GM12878 (cell line): Measurements from ENCODE around the gene YIF1A.

Source experiments
- KAT2A ChIP-seq: conservative IDR thresholded peaks from 2 replicates; pipeline ENCODE4 v1.6.1; 2011; ENCODE audit warnings: low read depth, low read length; ENCODE audit not compliant: control insufficient read depth
- KDM1A ChIP-seq: fragments of 200-600 bp; sonication (generic); IDR thresholded peaks from 2 replicates; pipeline ENCODE4 v1.6.1; 2016; ENCODE audit warnings: borderline replicate concordance
- NR2C1 ChIP-seq: fragments of 450-650 bp; IDR thresholded peaks from 2 replicates; pipeline ENCODE4 v1.6.1; 2017; ENCODE audit warnings: antibody characterized with exemption, mild to moderate bottlenecking, moderate library complexity
- NR2C2 ChIP-seq: IDR thresholded peaks from 2 replicates; pipeline ENCODE4 v1.6.1; 2011; ENCODE audit warnings: borderline replicate concordance, low read depth; ENCODE audit not compliant: control insufficient read depth, insufficient read length
- POLR2A ChIP-seq: IDR thresholded peaks from 2 replicates; pipeline ENCODE4 v1.6.1; 2011; ENCODE audit warnings: low read depth, mild to moderate bottlenecking, low read length
- YY1 ChIP-seq: IDR thresholded peaks from 2 replicates; pipeline ENCODE4 v1.6.1; 2011; ENCODE audit warnings: low read depth, mild to moderate bottlenecking, low read length
- TF ChIP-seq, protein P1 (sequence below), 3 experiments: IDR thresholded peaks in 2 of 3; conservative IDR thresholded peaks in 1 of 3; 2 replicates each; pipeline ENCODE4 v1.5.1; 2011; ENCODE audit warnings: low read depth in 3 of 3, low read length in 3 of 3, mild to moderate bottlenecking in 3 of 3, control low read depth in 2 of 3, moderate library complexity in 2 of 3, inconsistent platforms in 1 of 3, mixed read lengths in 1 of 3; ENCODE audit not compliant: control insufficient read depth in 2 of 3, insufficient read depth in 1 of 3; ENCODE audit errors: extremely low read depth in 1 of 3

DNA sequence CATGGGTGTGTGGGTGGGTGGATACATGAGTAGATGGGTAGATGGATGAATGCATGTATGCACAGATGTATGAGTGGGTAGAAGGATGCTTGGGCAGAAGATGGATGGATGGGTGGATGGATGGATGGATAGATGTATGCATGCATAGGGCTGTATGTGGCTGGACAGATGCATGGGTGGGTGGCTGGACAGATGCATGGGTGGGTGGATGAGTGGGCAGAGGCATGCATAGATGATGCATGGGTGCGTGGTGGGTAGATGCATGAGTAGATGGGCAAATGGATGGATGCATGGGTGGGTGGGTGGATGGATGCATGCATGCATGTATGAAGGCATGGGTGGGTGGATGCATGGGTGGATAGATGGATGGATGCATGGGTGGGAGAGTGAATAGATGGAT lies 34.7 kb upstream of the YIF1A start:
- no peak for TF ChIP-seq KDM1A
- no peak for TF ChIP-seq NR2C2
- TF ChIP-seq KAT2A: no peak
- TF ChIP-seq, protein P1, sequence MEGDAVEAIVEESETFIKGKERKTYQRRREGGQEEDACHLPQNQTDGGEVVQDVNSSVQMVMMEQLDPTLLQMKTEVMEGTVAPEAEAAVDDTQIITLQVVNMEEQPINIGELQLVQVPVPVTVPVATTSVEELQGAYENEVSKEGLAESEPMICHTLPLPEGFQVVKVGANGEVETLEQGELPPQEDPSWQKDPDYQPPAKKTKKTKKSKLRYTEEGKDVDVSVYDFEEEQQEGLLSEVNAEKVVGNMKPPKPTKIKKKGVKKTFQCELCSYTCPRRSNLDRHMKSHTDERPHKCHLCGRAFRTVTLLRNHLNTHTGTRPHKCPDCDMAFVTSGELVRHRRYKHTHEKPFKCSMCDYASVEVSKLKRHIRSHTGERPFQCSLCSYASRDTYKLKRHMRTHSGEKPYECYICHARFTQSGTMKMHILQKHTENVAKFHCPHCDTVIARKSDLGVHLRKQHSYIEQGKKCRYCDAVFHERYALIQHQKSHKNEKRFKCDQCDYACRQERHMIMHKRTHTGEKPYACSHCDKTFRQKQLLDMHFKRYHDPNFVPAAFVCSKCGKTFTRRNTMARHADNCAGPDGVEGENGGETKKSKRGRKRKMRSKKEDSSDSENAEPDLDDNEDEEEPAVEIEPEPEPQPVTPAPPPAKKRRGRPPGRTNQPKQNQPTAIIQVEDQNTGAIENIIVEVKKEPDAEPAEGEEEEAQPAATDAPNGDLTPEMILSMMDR (IDR thresholded peaks at IDR 0.05 in 2 of 3, conservative IDR thresholded peaks at IDR 0.05 in 1 of 3; ENCODE audit: control insufficient read depth in 2 of 3, extremely low read depth in 1 of 3, insufficient read depth in 1 of 3, low read depth in 3 of 3, low read length in 3 of 3): no peak
- TF ChIP-seq POLR2A: no peak
- no peak for TF ChIP-seq NR2C1
- TF ChIP-seq YY1: no peak
